HPDE6-E6E7 (cell line): ENCODE results near the gene FTO.

ENCODE experiments used
- DNase-seq: peaks from one replicate; pipeline ENCODE4 v3.0.0; 2011; ENCODE audit warnings: missing footprints; ENCODE audit errors: extremely low spot score

Gene FTO

GRCh38 chr16:54077050-54077821 is 373.3 kb downstream of the FTO start:
- peak; percentile 80 for DNase-seq

GRCh38 chr16:54080524-54081008 is 376.6 kb downstream of the FTO start:
- DNase-seq: peak; percentile 84

- DNase-seq: no peak
These were observed 382.8 kb downstream of the FTO start for GRCh38 chr16:54086791-54087190.

GRCh38 chr16:54090602-54091001 is 386.6 kb downstream of the FTO start:
- DNase-seq: no peak

GRCh38 chr16:54093281-54093680 is 389.3 kb downstream of the FTO start:
- DNase-seq: no peak

- DNase-seq: no peak
These were observed 390.7 kb downstream of the FTO start for GRCh38 chr16:54094641-54095040.

- no peak for DNase-seq
These were observed 392.7 kb downstream of the FTO start for GRCh38 chr16:54096607-54097006.

GRCh38 chr16:54097774-54098173 is 393.8 kb downstream of the FTO start:
- DNase-seq: no peak

GRCh38 chr16:54098247-54098646 is 394.3 kb downstream of the FTO start:
- no peak for DNase-seq

- DNase-seq: no peak
These were observed 395.7 kb downstream of the FTO start for GRCh38 chr16:54099627-54100026.

- no peak for DNase-seq
These were observed 399.2 kb downstream of the FTO start for GRCh38 chr16:54102888-54103866.

GRCh38 chr16:54106057-54106456 is 402.1 kb downstream of the FTO start:
- no peak for DNase-seq

GRCh38 chr16:54107583-54108202 is 403.7 kb downstream of the FTO start:
- no peak for DNase-seq

- DNase-seq: no peak
These were observed 406.3 kb downstream of the FTO start for GRCh38 chr16:54110016-54110981.

GRCh38 chr16:54112451-54113206 is 408.7 kb downstream of the FTO start:
- no peak for DNase-seq

GRCh38 chr16:54115558-54115957 is 411.6 kb downstream of the FTO start:
- DNase-seq: no peak

- DNase-seq: no peak
These were observed 412.2 kb downstream of the FTO start for GRCh38 chr16:54116124-54116655.

GRCh38 chr16:54118846-54119245 is 414.9 kb downstream of the FTO start:
- DNase-seq: no peak

GRCh38 chr16:54120846-54121480 is 417.0 kb downstream of the FTO start:
- DNase-seq: no peak
